Measurements from ENCODE around the gene GDPD4. TPM values are rescaled to one million over a fixed set of nuclear protein-coding genes. Genes with fewer than 3 reads are reported as not detected.

GDPD4 gene
- total RNA-seq, 4 donors from 2014 or later = not detected

- Histone ChIP-seq H3K27ac (replicated peaks in 1 of 4) (no peak overlapping the region), H3K9me3 (no peaks in the 10 kb centered on the region), H3K4me1 (peaks cover 0 to 11% (median 4%) of the 10 kb centered on the region in 4 donors), H3K36me3 (no peaks in the 10 kb centered on the region), H3K27me3 (no peaks in the 10 kb centered on the region), H3K4me3 (no peak overlapping the region)
- DNase-seq (ENCODE audit: extremely low spot score) = no peak
- TF ChIP-seq POLR2AphosphoS5 (IDR thresholded peaks at IDR 0.05) = no peak
- intact Hi-C loops (cut with DNase I) = no loop called here
- 69% methylated on average over 19 of the region's 20 CpGs for WGBS
Observed at GRCh38 chr11:77171885-77172665, 129.4 kb downstream of the GDPD4 start.

GRCh38 chr11:77171254-77171653, 130.2 kb downstream of the GDPD4 start:
- 97% methylated on average over 8 of the region's 8 CpGs for WGBS
- Histone ChIP-seq H3K9me3 (no peaks in the 10 kb centered on the region), H3K27me3 (no peaks in the 10 kb centered on the region), H3K4me3 (no peak overlapping the region), H3K4me1 (peaks cover 0 to 11% (median 4%) of the 10 kb centered on the region in 4 donors), H3K36me3 (no peaks in the 10 kb centered on the region), H3K27ac (replicated peaks in 1 of 4) (no peak overlapping the region)
- no peak for DNase-seq (ENCODE audit: extremely low spot score)
- intact Hi-C loops (cut with DNase I) = no loop called here
- TF ChIP-seq POLR2AphosphoS5 (IDR thresholded peaks at IDR 0.05) (no peak), CTCF (IDR thresholded peaks at IDR 0.05) (no peak), POLR2A (IDR thresholded peaks at IDR 0.05; ENCODE audit: low read depth) (no peak), EP300 (IDR thresholded peaks at IDR 0.05) (no peak)

- intact Hi-C loops (cut with DNase I) = no loop called here
- H3K4me3 ChIP-seq = no peak overlapping the region
- H3K27ac ChIP-seq (replicated peaks in 1 of 4) = no peak overlapping the region
- no peaks in the 10 kb centered on the region for H3K9me3 ChIP-seq
- 97% methylated on average over 5 of the region's 5 CpGs for WGBS
- H3K36me3 ChIP-seq = no peaks in the 10 kb centered on the region
- no peaks in the 10 kb centered on the region for H3K27me3 ChIP-seq
- TF ChIP-seq POLR2AphosphoS5 (IDR thresholded peaks at IDR 0.05) (no peak), POLR2A (IDR thresholded peaks at IDR 0.05; ENCODE audit: low read depth) (no peak), EP300 (IDR thresholded peaks at IDR 0.05) (no peak), CTCF (IDR thresholded peaks at IDR 0.05) (no peak)
- no peak for DNase-seq (ENCODE audit: extremely low spot score)
- H3K4me1 ChIP-seq = peaks cover 0 to 11% (median 4%) of the 10 kb centered on the region in 4 donors
Observed at GRCh38 chr11:77170107-77170506, 131.4 kb downstream of the GDPD4 start.

- WGBS = 89% methylated on average over 7 of the region's 8 CpGs
- no peak for DNase-seq (ENCODE audit: extremely low spot score)
- H3K27ac ChIP-seq (replicated peaks in 1 of 4) = no peak overlapping the region
- H3K9me3 ChIP-seq = no peaks in the 10 kb centered on the region
- H3K36me3 ChIP-seq = no peaks in the 10 kb centered on the region
- H3K27me3 ChIP-seq = no peaks in the 10 kb centered on the region
- TF ChIP-seq EP300 (IDR thresholded peaks at IDR 0.05) (no peak), POLR2AphosphoS5 (IDR thresholded peaks at IDR 0.05) (no peak), CTCF (IDR thresholded peaks at IDR 0.05) (no peak), POLR2A (IDR thresholded peaks at IDR 0.05; ENCODE audit: low read depth) (no peak)
- intact Hi-C loops (cut with DNase I) = no loop called here
- peaks cover 0 to 11% (median 4%) of the 10 kb centered on the region in 4 donors for H3K4me1 ChIP-seq
- no peak overlapping the region for H3K4me3 ChIP-seq
Observed at GRCh38 chr11:77167791-77168190, 133.7 kb downstream of the GDPD4 start.

GRCh38 chr11:77167111-77167626, 134.3 kb downstream of the GDPD4 start:
- H3K27ac ChIP-seq (replicated peaks in 1 of 4) = no peak overlapping the region
- no peaks in the 10 kb centered on the region for H3K27me3 ChIP-seq
- no peak for DNase-seq (ENCODE audit: extremely low spot score)
- TF ChIP-seq EP300 (IDR thresholded peaks at IDR 0.05) (no peak), POLR2AphosphoS5 (IDR thresholded peaks at IDR 0.05) (no peak), POLR2A (IDR thresholded peaks at IDR 0.05; ENCODE audit: low read depth) (no peak), CTCF (IDR thresholded peaks at IDR 0.05) (no peak)
- H3K36me3 ChIP-seq = no peaks in the 10 kb centered on the region
- H3K9me3 ChIP-seq = no peaks in the 10 kb centered on the region
- intact Hi-C loops (cut with DNase I) = no loop called here
- peaks cover 0 to 6% (median 3%) of the 10 kb centered on the region in 4 donors for H3K4me1 ChIP-seq
- H3K4me3 ChIP-seq = no peak overlapping the region
- 92% methylated on average over 8 of the region's 9 CpGs for WGBS

Other genes starting within 250 kb of the GDPD4 start
- 10 to 100 TPM in 1 of 4 donors, 1 to 10 TPM in 3; 4.0 to 11.3 (median 6.0) TPM for gene CAPN5, start 234.7 kb downstream of the GDPD4 start, total RNA-seq
- not detected for gene OMP, start 198.8 kb downstream of the GDPD4 start, total RNA-seq
- gene MYO7A, start 173.4 kb downstream of the GDPD4 start, total RNA-seq = 1 to 10 TPM; 4.8 to 9.1 (median 6.4) TPM
- 10 to 100 TPM; 27.8 to 44.3 (median 36.2) TPM for gene PAK1, start 172.4 kb upstream of the GDPD4 start, total RNA-seq

Data from esophagus muscularis mucosa (tissue), 4 donors.